Peyer's patch (tissue), 4 donors: ENCODE results near the gene TPGS1. TPM values are rescaled to one million over a fixed set of nuclear protein-coding genes. Genes with fewer than 3 reads are reported as not detected.

Experiments used
- DNase-seq, 3 donors: peaks; one replicate each; pipeline ENCODE4 v3.0.0-alpha.2; 2017 to 2019
- H3K27ac ChIP-seq, 4 donors: fragments of 200-600 bp; sonication (generic); one replicate each; pipeline ENCODE4 v1.5.1; 2016 to 2019
- H3K27me3 ChIP-seq, 2 donors: fragments of 200-600 bp; sonication (generic); one replicate each; pipeline ENCODE4 v1.5.1; 2019
- H3K36me3 ChIP-seq, 3 donors: fragments of 200-600 bp; sonication (generic); one replicate each; pipeline ENCODE4 v1.5.1; 2016 to 2019
- H3K4me1 ChIP-seq, 4 donors: fragments of 200-600 bp; sonication (generic); one replicate each; pipeline ENCODE4 v1.5.1; 2016 to 2019
- H3K4me3 ChIP-seq, 4 donors: fragments of 200-600 bp; sonication (generic); 1 replicate in 3 of 4; 2 replicates in 1 of 4; pipeline ENCODE4 v1.5.1; 2016 to 2019; ENCODE audit warnings: mild to moderate bottlenecking in 1 of 4
- H3K9me3 ChIP-seq, 4 donors: fragments of 200-600 bp; sonication (generic); one replicate each; pipeline ENCODE4 v1.5.1; 2016 to 2019; ENCODE audit warnings: mild to moderate bottlenecking in 1 of 4
- CTCF ChIP-seq, 6 experiments: fragments of 450-650 bp in 4 of 6; fragments of 200-600 bp in 2 of 6; sonication (generic) in 1 of 6; IDR thresholded peaks; one replicate each; pipeline ENCODE4 v1.5.1; 2017 to 2019; ENCODE audit warnings: antibody characterized with exemption in 6 of 6, mild to moderate bottlenecking in 3 of 6, moderate library complexity in 1 of 6
- POLR2A ChIP-seq, 2 donors: fragments of 450-650 bp; IDR thresholded peaks; one replicate each; pipeline ENCODE4 v1.5.1; 2017; ENCODE audit warnings: antibody characterized with exemption in 2 of 2, mild to moderate bottlenecking in 2 of 2, moderate library complexity in 2 of 2
- total RNA-seq, 4 donors: library from RNA; depleted of rRNA; stranded (reverse); fragments of >200 nt; gene quantifications; one replicate each; pipeline ENCODE4 v1.1.0, GENCODE V29; 2016

TPGS1 gene
- total RNA-seq, 4 donors from 2014 or later, result 11.6 to 35.7 (median 24.2) TPM

- Histone ChIP-seq H3K4me1 (peaks cover 3 to 14% (median 8%) of the 10 kb centered on the region in 4 donors), H3K27ac (no peak overlapping the region), H3K9me3 (no peaks in the 10 kb centered on the region), H3K4me3 (no peak overlapping the region), H3K36me3 (no peaks in the 10 kb centered on the region), H3K27me3 (peaks cover 0 to 1% of the 10 kb centered on the region in 2 donors)
- TF ChIP-seq POLR2A (IDR thresholded peaks at IDR 0.05) (no peak), CTCF (IDR thresholded peaks at IDR 0.05) (no peak)
- DNase-seq, result no peak
Observed at GRCh38 chr19:465056-465816, 42.1 kb upstream of the TPGS1 start.

GRCh38 chr19:467554-467953 is 39.7 kb upstream of the TPGS1 start:
- no peaks in the 10 kb centered on the region for H3K36me3 ChIP-seq
- H3K9me3 ChIP-seq, result no peaks in the 10 kb centered on the region
- H3K4me3 ChIP-seq, result no peak overlapping the region
- no peak for DNase-seq
- no peaks in the 10 kb centered on the region for H3K27me3 ChIP-seq
- no peak for TF ChIP-seq POLR2A (IDR thresholded peaks at IDR 0.05)
- no peak for TF ChIP-seq CTCF (IDR thresholded peaks at IDR 0.05)
- no peak overlapping the region for H3K27ac ChIP-seq
- no peaks in the 10 kb centered on the region for H3K4me1 ChIP-seq

GRCh38 chr19:468587-469256 is 38.6 kb upstream of the TPGS1 start:
- TF ChIP-seq POLR2A (IDR thresholded peaks at IDR 0.05), result no peak
- no peak for TF ChIP-seq CTCF (IDR thresholded peaks at IDR 0.05)
- no peak for DNase-seq
- Histone ChIP-seq H3K4me3 (no peak overlapping the region), H3K4me1 (no peaks in the 10 kb centered on the region), H3K27me3 (no peaks in the 10 kb centered on the region), H3K36me3 (no peaks in the 10 kb centered on the region), H3K27ac (no peak overlapping the region), H3K9me3 (no peaks in the 10 kb centered on the region)

GRCh38 chr19:469833-470232 is 37.5 kb upstream of the TPGS1 start:
- Histone ChIP-seq H3K9me3 (no peaks in the 10 kb centered on the region), H3K4me3 (no peak overlapping the region), H3K4me1 (no peaks in the 10 kb centered on the region), H3K27ac (no peak overlapping the region), H3K27me3 (no peaks in the 10 kb centered on the region), H3K36me3 (no peaks in the 10 kb centered on the region)
- DNase-seq, result no peak
- TF ChIP-seq POLR2A (IDR thresholded peaks at IDR 0.05) (no peak), CTCF (IDR thresholded peaks at IDR 0.05) (no peak)

GRCh38 chr19:470701-471100 is 36.6 kb upstream of the TPGS1 start:
- DNase-seq, result no peak
- H3K9me3 ChIP-seq, result no peaks in the 10 kb centered on the region
- no peak overlapping the region for H3K27ac ChIP-seq
- H3K4me3 ChIP-seq, result no peak overlapping the region
- H3K27me3 ChIP-seq, result no peaks in the 10 kb centered on the region
- no peaks in the 10 kb centered on the region for H3K36me3 ChIP-seq
- TF ChIP-seq POLR2A (IDR thresholded peaks at IDR 0.05) (no peak), CTCF (IDR thresholded peaks at IDR 0.05) (no peak)
- no peaks in the 10 kb centered on the region for H3K4me1 ChIP-seq
